PC-3 (cell line): ENCODE results near the gene HOXC4.

Experiments used
- CTCF ChIP-seq: fragments of 300-600 bp; sonication (generic); conservative IDR thresholded peaks from 2 replicates; pipeline ENCODE4 v1.5.1; 2017; ENCODE audit warnings: antibody characterized with exemption, low read depth, mild to moderate bottlenecking, low read length
- EZH2phosphoT487 ChIP-seq: fragments of 300-600 bp; sonication (generic); IDR thresholded peaks from 2 replicates; pipeline ENCODE4 v1.6.1; 2018; ENCODE audit warnings: mild to moderate bottlenecking, antibody characterized with exemption, low read length, borderline replicate concordance

GRCh38 chr12:54047160-54047963 lies 6.3 kb upstream of the HOXC4 start:
- TF ChIP-seq EZH2phosphoT487 (no peak), CTCF (no peak)
